Liver (tissue), 9 donors: ENCODE results near the gene IRX3. TPM values are rescaled to one million over a fixed set of nuclear protein-coding genes. Genes with fewer than 3 reads are reported as not detected.
"Not testable (repeated sequence)": the region's sequence is repeated elsewhere in the genome, so short reads cannot be mapped to it uniquely, and the experiment has no call there.

Experiments used
- DNase-seq: peaks from one replicate; pipeline ENCODE4 v3.0.0-alpha.2; 2017; ENCODE audit warnings: low spot score
- H3K27ac ChIP-seq, 2 donors: one replicate each; pipeline ENCODE4 v1.7.0; 2013; ENCODE audit warnings: inconsistent platforms in 2 of 2, low read length in 2 of 2, control low read depth in 1 of 2, low read depth in 1 of 2, mild to moderate bottlenecking in 1 of 2
- H3K27me3 ChIP-seq, 4 donors: one replicate each; pipeline versions ENCODE4 v1.6.1 to v1.7.0; 2013; ENCODE audit warnings: low read length in 3 of 4, inconsistent platforms in 1 of 4, mild to moderate bottlenecking in 1 of 4, moderate library complexity in 1 of 4; ENCODE audit not compliant: control insufficient read depth in 4 of 4, insufficient read depth in 4 of 4
- H3K36me3 ChIP-seq, 4 donors: one replicate each; pipeline versions ENCODE4 v1.6.1 to v1.7.0; 2013; ENCODE audit warnings: low read length in 3 of 4, mild to moderate bottlenecking in 3 of 4, low read depth in 1 of 4, moderate library complexity in 1 of 4; ENCODE audit not compliant: control insufficient read depth in 4 of 4, insufficient read depth in 3 of 4
- H3K4me1 ChIP-seq, 4 donors: one replicate each; pipeline versions ENCODE4 v1.6.1 to v1.7.0; 2013; ENCODE audit warnings: low read length in 3 of 4, mild to moderate bottlenecking in 3 of 4, moderate library complexity in 1 of 4; ENCODE audit not compliant: control insufficient read depth in 4 of 4, insufficient read depth in 4 of 4
- H3K4me3 ChIP-seq, 3 donors: one replicate each; pipeline versions ENCODE4 v1.6.1 to v1.7.0; 2013; ENCODE audit warnings: low read length in 3 of 3, control low read depth in 1 of 3, low read depth in 1 of 3, mild to moderate bottlenecking in 1 of 3
- H3K9ac ChIP-seq, 2 donors: one replicate each; pipeline ENCODE4 v1.7.0; 2013; ENCODE audit warnings: low read length in 2 of 2, mild to moderate bottlenecking in 2 of 2, moderate library complexity in 2 of 2, control low read depth in 1 of 2, low read depth in 1 of 2
- H3K9me3 ChIP-seq, 4 donors: one replicate each; pipeline versions ENCODE4 v1.6.1 to v1.7.0; 2013; ENCODE audit warnings: low read length in 3 of 4; ENCODE audit not compliant: control insufficient read depth in 4 of 4
- ATF3 ChIP-seq: IDR thresholded peaks from 2 replicates; pipeline ENCODE4 v1.6.1; 2016; ENCODE audit warnings: antibody characterized with exemption
- CTCF ChIP-seq: fragments of 150-350 bp; IDR thresholded peaks from 2 replicates; pipeline ENCODE4 v1.5.1; 2017; ENCODE audit warnings: improper control_type of control experiment, low read depth, low read length; ENCODE audit not compliant: missing input control
- EGR1 ChIP-seq, 2 donors: IDR thresholded peaks; 2 replicates each; pipeline ENCODE4 v1.6.1; 2016 to 2018; ENCODE audit warnings: antibody characterized with exemption in 2 of 2, low read depth in 2 of 2
- FOXA1 ChIP-seq: IDR thresholded peaks from 2 replicates; pipeline ENCODE4 v1.6.1; 2016; ENCODE audit warnings: antibody characterized with exemption
- FOXA2 ChIP-seq: IDR thresholded peaks from 2 replicates; pipeline ENCODE4 v1.6.1; 2016; ENCODE audit warnings: antibody characterized with exemption
- GABPA ChIP-seq, 2 donors: IDR thresholded peaks in 1 of 2; conservative IDR thresholded peaks in 1 of 2; 2 replicates each; pipeline ENCODE4 v1.6.1; 2016; ENCODE audit warnings: antibody characterized with exemption in 2 of 2, mild to moderate bottlenecking in 1 of 2, moderate library complexity in 1 of 2
- HNF4A ChIP-seq, 2 donors: conservative IDR thresholded peaks; 2 replicates each; pipeline ENCODE4 v1.6.1; 2016; ENCODE audit warnings: antibody characterized with exemption in 2 of 2, mild to moderate bottlenecking in 2 of 2
- HNF4G ChIP-seq: IDR thresholded peaks from 2 replicates; pipeline ENCODE4 v1.6.1; 2016; ENCODE audit warnings: antibody characterized with exemption
- JUND ChIP-seq, 2 donors: IDR thresholded peaks; 2 replicates each; pipeline ENCODE4 v1.6.1; 2016; ENCODE audit warnings: antibody characterized with exemption in 2 of 2
- NR2F2 ChIP-seq: IDR thresholded peaks from 2 replicates; pipeline ENCODE4 v1.6.1; 2016; ENCODE audit warnings: antibody characterized with exemption
- RAD21 ChIP-seq, 2 donors: IDR thresholded peaks; 2 replicates each; pipeline ENCODE4 v1.6.1; 2016; ENCODE audit warnings: antibody characterized with exemption in 2 of 2, mild to moderate bottlenecking in 2 of 2
- REST ChIP-seq: IDR thresholded peaks from 2 replicates; pipeline ENCODE4 v1.6.1; 2016; ENCODE audit warnings: antibody characterized with exemption, mild to moderate bottlenecking
- RXRA ChIP-seq, 2 donors: IDR thresholded peaks; 2 replicates each; pipeline ENCODE4 v1.6.1; 2017 to 2018; ENCODE audit warnings: antibody characterized with exemption in 2 of 2, mild to moderate bottlenecking in 1 of 2
- SP1 ChIP-seq: IDR thresholded peaks from 2 replicates; pipeline ENCODE4 v1.6.1; 2018; ENCODE audit warnings: antibody characterized with exemption, mild to moderate bottlenecking
- TAF1 ChIP-seq: conservative IDR thresholded peaks from 2 replicates; pipeline ENCODE4 v1.6.1; 2016; ENCODE audit warnings: antibody characterized with exemption, mild to moderate bottlenecking
- YY1 ChIP-seq: IDR thresholded peaks from 2 replicates; pipeline ENCODE4 v1.6.1; 2016; ENCODE audit warnings: antibody characterized with exemption, mild to moderate bottlenecking
- WGBS: extraction: QIAGEN DNeasy Blood & Tissue Kit; methylation state at CpG from one replicate; pipeline ENCODE4 v1.1.7; 2013; 5-methylcytosine and 5-hydroxymethylcytosine counted together
- polyA plus RNA-seq, 2 donors: library from polyadenylated mRNA; stranded (reverse) in 1 of 2; unstranded in 1 of 2; fragments of 200-250 nt in 1 of 2; fragments of >200 nt in 1 of 2; fragmentation: Nextera tagmentation in 1 of 2; extraction: Ambion mirVana in 1 of 2; gene quantifications; one replicate each; pipeline versions ENCODE4 v1.2.1 to v1.2.3, GENCODE V29; 2013 to 2015
- total RNA-seq, 2 donors: library from RNA; depleted of rRNA; stranded (reverse); fragments of >200 nt; gene quantifications; one replicate each; pipeline ENCODE4 v1.2.3, GENCODE V29; 2014
- TF ChIP-seq, protein P1 (sequence below): IDR thresholded peaks from 2 replicates; pipeline ENCODE4 v1.6.1; 2016; ENCODE audit warnings: antibody characterized with exemption
- TF ChIP-seq, protein P2 (sequence below): IDR thresholded peaks from 2 replicates; pipeline ENCODE4 v1.6.1; 2016; ENCODE audit warnings: antibody characterized with exemption
- donor health status: healthy.
- donor health status: healthy.
- donor health status: healthy.
- donor health status: healthy.
- donor health status: healthy.

The IRX3 gene
- total and polyA plus RNA-seq, 4 donors: 0.53 to 0.59 TPM; not detected in 2

- no peaks in the 10 kb centered on the region for H3K9me3 ChIP-seq
- no peak overlapping the region for H3K4me3 ChIP-seq
- TF ChIP-seq YY1 (no peak), RAD21 (IDR thresholded peaks at IDR 0.05) (no peak), JUND (IDR thresholded peaks at IDR 0.05) (no peak), FOXA1 (no peak), CTCF (no peak), HNF4G (no peak), FOXA2 (no peak), TAF1 (no peak), HNF4A (conservative IDR thresholded peaks at IDR 0.05) (no peak), NR2F2 (no peak), EGR1 (IDR thresholded peaks at IDR 0.05; ENCODE audit: low read depth in 2 of 2) (no peak), GABPA (IDR thresholded peaks at IDR 0.05 in 1 of 2, conservative IDR thresholded peaks at IDR 0.05 in 1 of 2) (no peak), ATF3 (no peak), REST (no peak), RXRA (IDR thresholded peaks at IDR 0.05) (no peak), SP1 (no peak)
- TF ChIP-seq, protein P1, sequence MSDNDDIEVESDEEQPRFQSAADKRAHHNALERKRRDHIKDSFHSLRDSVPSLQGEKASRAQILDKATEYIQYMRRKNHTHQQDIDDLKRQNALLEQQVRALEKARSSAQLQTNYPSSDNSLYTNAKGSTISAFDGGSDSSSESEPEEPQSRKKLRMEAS: no peak
- TF ChIP-seq, protein P2, sequence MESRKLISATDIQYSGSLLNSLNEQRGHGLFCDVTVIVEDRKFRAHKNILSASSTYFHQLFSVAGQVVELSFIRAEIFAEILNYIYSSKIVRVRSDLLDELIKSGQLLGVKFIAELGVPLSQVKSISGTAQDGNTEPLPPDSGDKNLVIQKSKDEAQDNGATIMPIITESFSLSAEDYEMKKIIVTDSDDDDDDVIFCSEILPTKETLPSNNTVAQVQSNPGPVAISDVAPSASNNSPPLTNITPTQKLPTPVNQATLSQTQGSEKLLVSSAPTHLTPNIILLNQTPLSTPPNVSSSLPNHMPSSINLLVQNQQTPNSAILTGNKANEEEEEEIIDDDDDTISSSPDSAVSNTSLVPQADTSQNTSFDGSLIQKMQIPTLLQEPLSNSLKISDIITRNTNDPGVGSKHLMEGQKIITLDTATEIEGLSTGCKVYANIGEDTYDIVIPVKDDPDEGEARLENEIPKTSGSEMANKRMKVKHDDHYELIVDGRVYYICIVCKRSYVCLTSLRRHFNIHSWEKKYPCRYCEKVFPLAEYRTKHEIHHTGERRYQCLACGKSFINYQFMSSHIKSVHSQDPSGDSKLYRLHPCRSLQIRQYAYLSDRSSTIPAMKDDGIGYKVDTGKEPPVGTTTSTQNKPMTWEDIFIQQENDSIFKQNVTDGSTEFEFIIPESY: no peak
- DNase-seq: no peak
- H3K9ac ChIP-seq: no peak overlapping the region
- 74% methylated on average over 7 of the region's 7 CpGs for WGBS
- no peak overlapping the region for H3K27ac ChIP-seq
- no peaks in the 10 kb centered on the region for H3K4me1 ChIP-seq
- no peaks in the 10 kb centered on the region for H3K36me3 ChIP-seq
- H3K27me3 ChIP-seq: no peaks in the 10 kb centered on the region
These were observed 37.5 kb downstream of the IRX3 start for GRCh38 chr16:54248863-54249710.

DNA sequence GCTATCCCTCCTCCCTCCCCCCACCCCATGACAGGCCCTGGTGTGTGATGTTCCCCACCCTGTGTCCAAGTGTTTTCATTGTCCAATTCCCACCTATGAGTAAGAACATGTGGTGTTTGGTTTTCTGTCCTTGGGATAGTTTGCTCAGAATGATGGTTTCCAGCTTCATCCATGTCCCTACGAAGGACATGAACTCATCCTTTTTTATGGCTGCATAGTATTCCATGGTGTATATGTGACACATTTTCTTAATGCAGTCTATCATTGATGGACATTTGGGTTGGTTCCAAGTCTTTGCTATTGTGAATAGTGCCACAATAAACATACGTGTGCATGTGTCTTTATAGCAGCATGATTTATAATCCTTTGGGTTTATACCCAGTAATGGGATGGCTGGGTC, 38.9 kb downstream of the IRX3 start:
- not testable (repeated sequence) for H3K27me3 ChIP-seq, H3K27ac ChIP-seq, H3K36me3 ChIP-seq, H3K4me3 ChIP-seq, H3K4me1 ChIP-seq, H3K9ac ChIP-seq, H3K9me3 ChIP-seq, DNase-seq
- 86% methylated on average over 2 of the region's 2 CpGs for WGBS
